CD4-positive, alpha-beta T cell treated with Interleukin-1 beta for 1 hour (primary cell): ENCODE results near the gene TDRD5.

Source experiments
- DNase-seq, 2 donors: peaks; one replicate each; pipeline ENCODE4 v3.0.0-alpha.2; 2020 to 2022

TDRD5 gene

GRCh38 chr1:179591592-179592580 lies at the start of gene TDRD5:
Gene TDRD5 (plus strand): TSS chr1:179591832. CDS start chr1:179592616, 784 bp downstream.
- no peak for DNase-seq

- no peak for DNase-seq
These were observed 46.3 kb upstream of the TDRD5 start for GRCh38 chr1:179545321-179545720.

GRCh38 chr1:179547021-179547535 lies 44.6 kb upstream of the TDRD5 start:
- DNase-seq: no peak

- DNase-seq: no peak
These were observed 42.8 kb upstream of the TDRD5 start for GRCh38 chr1:179548666-179549367.

GRCh38 chr1:179549368-179549700 lies 42.3 kb upstream of the TDRD5 start:
- no peak for DNase-seq

GRCh38 chr1:179550746-179551682 lies 40.6 kb upstream of the TDRD5 start:
- no peak for DNase-seq

- DNase-seq: no peak
These were observed 37.2 kb upstream of the TDRD5 start for GRCh38 chr1:179554427-179554826.

GRCh38 chr1:179558078-179558477 lies 33.6 kb upstream of the TDRD5 start:
- DNase-seq: no peak

GRCh38 chr1:179575497-179576314 lies 15.9 kb upstream of the TDRD5 start, which contains the start of gene NPHS2:
Gene NPHS2 (minus strand): TSS chr1:179575948. CDS start chr1:179575864, 84 bp downstream.
- no peak for DNase-seq

GRCh38 chr1:179576509-179576908 lies 15.1 kb upstream of the TDRD5 start:
- no peak for DNase-seq

- no peak for DNase-seq
These were observed 7.8 kb upstream of the TDRD5 start for GRCh38 chr1:179583771-179584320.

GRCh38 chr1:179586107-179586823 lies 5.4 kb upstream of the TDRD5 start:
- DNase-seq: no peak

- no peak for DNase-seq
These were observed 4.3 kb upstream of the TDRD5 start for GRCh38 chr1:179587336-179587735.

- DNase-seq: no peak
These were observed 3.1 kb upstream of the TDRD5 start for GRCh38 chr1:179588425-179589024.

GRCh38 chr1:179589509-179589908 lies 2.1 kb upstream of the TDRD5 start:
- DNase-seq: no peak

- DNase-seq: no peak
These were observed 961 bp upstream of the TDRD5 start for GRCh38 chr1:179590671-179591070.

GRCh38 chr1:179591253-179591591 lies 410 bp upstream of the TDRD5 start:
- DNase-seq: no peak

- no peak for DNase-seq
These were observed 7.0 kb downstream of the TDRD5 start for GRCh38 chr1:179598631-179599030.

- DNase-seq: peak in 1 of 2 donors; percentile 14
These were observed 8.1 kb downstream of the TDRD5 start for GRCh38 chr1:179599623-179600249.

- DNase-seq: no peak
These were observed 9.5 kb downstream of the TDRD5 start for GRCh38 chr1:179601093-179601492.
